GM21717 (cell line): ENCODE measurements around the gene SEPTIN10.

ENCODE experiments used
- ATAC-seq: cut with Tn5 transposase; IDR thresholded peaks from one replicate; pipeline ENCODE4 v1.9.1; 2021; ENCODE audit warnings: mild to moderate bottlenecking, moderate library complexity; ENCODE audit not compliant: unreplicated experiment

SEPTIN10 gene

DNA sequence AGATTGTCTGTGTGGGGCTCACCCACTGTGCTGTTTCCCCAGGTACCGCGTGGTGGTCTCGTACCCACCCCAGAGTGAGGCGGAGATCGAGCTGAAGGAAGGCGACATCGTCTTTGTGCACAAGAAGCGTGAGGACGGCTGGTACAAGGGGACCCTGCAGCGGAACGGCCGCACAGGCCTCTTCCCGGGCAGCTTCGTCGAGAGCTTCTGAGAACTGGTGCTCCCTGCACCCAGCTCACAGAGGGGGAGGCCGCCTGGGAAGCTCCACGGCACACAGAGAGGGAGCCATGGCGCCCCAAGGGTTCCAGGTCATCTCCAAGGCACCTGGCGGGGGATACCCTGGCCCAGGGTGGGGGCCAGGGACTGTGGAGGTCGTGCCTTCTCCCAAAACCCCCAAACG is 112.3 kb downstream of the SEPTIN10 start:
- ATAC-seq = no peak

DNA sequence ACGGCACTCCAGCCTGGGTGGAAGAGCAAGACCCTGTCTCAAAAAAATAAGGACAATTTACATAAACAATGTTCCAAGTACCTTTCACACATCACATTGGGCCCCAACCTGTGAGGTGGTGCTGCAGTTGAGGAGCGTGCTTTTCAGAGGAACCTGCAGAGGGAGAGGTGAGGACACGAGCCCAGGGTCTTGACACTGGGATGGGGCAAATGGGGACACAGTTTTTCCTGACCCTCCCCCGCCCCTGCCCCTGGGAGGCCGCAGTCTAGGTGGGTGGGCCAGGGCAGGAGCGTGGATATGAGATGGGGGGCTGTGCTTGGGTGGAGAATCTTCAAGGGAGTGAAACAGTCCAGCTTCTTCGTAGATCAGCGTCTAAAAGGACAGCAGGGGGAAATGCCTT is 112.9 kb downstream of the SEPTIN10 start:
- ATAC-seq = no peak

DNA sequence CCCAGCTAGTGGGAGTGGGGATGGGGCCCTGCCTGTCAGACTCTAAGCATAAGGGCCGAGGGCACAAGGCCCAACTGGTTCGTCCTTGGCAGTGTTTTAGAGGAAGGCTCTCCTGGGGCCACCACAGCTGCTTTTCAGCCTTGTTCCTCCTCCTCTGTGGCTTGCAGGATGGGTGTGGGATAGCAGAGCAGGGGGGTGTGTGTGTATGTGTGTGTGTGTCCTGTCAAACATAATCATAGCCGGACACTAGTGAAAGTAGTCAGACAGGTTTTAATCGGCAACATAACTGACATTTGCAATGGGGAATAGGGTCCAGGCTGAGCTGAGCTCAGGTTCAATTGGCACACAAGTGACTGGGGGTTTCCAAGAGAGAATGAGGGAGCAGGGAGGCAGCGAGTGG is 114.2 kb downstream of the SEPTIN10 start:
- no peak for ATAC-seq

DNA sequence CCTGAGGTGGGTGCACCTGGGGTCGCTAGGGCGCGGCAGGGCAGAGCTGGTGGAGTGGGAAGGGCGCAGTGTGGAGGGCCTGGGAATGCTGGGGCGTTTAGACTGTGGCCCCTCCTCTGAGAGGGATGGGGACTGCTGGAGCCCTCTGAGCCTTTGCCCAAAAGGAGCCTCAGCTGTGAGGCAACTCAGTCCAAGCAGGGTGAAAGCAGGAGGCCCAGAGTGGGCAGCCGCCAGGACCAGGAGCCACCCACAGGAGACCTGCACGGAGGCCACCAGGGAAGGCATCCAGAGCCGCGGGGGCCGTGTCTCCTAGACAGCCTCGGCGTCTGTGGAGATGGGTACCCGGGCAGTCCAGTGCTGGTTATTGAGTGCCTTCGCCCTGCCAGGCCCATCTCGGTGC is 114.9 kb downstream of the SEPTIN10 start:
- ATAC-seq = no peak

DNA sequence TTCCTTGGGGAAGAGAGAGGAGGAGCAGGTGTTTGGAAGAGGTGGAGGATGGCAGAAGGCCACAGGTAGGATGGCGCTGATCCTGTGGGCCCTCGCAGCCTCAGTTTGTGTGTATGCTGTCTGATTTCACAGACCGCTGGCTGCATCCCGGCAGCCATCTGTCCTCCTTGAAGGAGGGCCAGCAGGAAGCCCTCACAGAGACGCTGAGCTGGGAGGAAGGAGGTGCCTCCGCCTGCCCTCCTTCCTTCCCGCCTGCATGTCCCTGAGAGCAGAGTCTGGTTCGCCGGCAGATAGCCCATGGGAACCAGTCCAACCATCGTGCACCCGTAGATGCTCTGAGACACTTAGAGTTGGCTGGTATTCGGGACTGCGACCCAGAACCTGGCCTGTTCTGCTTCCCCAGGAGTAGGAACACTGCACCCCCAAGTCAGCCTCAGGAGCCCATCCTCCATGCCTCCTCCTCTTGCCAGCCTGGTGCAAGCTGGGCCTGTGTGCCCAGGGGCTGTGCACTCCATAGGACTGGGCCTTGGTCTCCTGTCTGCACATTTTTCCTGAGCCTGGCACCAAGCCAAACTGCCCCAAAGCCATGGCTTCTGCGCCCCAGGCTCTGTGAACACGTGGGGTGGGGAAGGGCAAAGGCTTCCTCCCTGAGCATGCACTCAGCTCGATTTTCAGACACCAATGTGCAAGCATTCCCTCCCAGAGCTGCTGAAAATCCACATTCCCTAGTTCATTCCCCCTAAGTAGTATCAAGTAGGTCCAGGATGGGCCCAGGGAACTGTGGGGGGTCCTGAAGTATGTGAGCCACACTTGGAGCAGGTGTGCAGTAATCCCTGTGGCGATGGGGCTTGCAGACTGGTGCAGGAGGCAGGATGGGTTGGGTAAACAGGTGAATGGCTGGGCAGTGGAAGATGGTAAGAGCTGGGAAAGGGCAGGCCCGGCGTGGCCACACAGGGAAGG is 115.6 kb downstream of the SEPTIN10 start:
- no peak for ATAC-seq

DNA sequence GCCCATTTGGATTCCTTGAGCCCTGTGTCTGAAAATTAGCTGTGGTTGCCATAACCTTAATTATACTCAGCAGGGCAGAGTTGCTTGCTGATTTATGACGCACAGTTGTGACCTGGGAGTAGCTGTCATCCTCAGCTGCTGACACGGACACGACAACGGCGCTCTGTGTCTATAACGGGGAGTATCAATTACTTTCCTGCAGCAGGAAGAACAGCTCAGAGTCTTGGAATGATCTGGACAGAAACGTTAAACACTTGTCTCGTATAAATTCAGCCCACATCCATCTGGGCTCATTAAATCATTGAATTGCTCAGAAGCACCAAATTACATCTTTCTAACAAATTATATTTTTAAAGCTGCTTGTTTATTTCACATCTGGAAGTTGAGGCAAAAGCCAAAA is 116.3 kb downstream of the SEPTIN10 start:
- ATAC-seq = no peak

DNA sequence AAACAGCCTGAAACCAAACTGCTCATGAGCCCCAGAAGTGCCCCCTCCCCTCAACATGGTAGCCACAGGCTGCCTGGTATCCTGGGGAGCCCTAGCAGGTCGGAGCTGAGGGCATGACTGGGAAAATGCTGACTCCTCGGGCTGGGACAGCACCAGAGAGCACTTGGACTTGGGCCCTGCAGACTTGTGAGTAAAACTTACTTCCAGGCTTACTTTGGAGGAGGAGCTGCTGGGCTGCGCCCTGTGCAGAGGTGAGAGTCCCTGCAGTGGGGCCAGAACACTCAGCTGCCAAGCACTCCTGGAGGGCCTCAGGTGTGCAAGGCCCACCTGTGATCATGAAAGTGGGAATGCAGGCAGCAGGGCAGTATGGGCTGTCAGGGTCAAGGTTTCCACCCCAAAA is 119.4 kb downstream of the SEPTIN10 start:
- no peak for ATAC-seq

DNA sequence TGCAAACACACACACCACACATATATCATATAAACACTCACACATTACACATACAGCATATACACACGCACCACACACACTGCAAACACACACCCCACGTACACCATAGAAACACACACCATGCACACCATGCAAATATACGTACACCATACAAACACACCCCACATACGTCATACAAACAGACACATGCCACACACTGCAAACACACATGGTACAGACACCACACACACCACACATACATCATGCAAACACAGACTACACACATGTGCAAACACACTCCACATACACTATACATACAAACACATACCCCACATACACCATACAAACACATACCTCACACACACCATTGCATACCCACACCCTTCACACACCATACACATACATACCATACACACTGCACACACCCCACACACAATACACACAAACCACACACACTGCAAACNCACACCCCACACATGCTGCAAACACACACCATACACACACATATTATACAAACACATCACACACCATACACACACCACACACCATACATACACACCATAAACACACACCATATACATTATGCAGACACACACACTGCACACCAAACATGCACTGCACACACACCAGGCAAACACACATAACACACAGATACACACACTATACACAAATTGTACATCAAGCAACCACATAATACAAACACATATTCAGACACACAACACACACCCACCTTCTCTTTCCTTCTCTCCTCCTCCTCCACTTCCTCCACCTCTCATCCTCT is 120.4 kb downstream of the SEPTIN10 start:
- no peak for ATAC-seq
